GM18861 (cell line): ENCODE measurements around the gene COL5A3.
"Not testable (repeated sequence)": the region's sequence is repeated elsewhere in the genome, so short reads cannot be mapped to it uniquely, and the experiment has no call there.

Experiments
- ATAC-seq: cut with Tn5 transposase; IDR thresholded peaks from one replicate; pipeline ENCODE4 v1.9.1; 2021; ENCODE audit not compliant: unreplicated experiment

The COL5A3 gene

GRCh38 chr19:9972103-9972502 lies 38.2 kb downstream of the COL5A3 start:
- no peak for ATAC-seq

DNA sequence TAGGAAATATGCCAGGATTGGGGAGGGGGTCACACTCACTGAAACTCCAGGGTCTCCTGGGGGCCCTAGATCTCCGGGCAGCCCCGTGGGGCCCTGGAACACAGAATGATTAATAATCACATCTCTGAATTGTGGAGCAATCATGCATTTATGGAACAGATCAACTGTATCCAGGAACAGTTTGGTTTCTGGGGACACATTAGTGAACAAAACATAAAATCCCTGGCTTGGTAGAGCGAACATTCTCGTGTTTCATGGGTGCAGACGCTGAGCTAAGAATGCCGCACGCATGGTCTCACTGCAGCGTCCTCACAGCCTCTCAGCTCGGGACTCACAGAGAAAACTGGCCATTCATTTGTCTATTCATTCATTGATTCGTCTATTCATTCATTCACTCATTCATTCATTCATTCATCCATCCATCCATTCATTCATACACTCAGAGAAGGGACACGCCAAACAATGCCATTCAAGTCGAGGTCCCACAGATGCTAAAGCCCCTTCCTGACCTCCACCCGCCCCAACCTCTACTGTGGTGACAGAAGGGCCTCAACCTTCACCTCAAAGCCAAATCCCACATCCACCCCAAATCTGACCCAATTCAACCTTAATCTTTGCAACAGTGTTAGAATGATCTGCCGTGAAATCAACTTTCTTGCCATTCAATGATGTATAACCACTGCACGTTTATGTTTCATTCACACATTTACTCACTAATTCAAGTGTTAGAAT lies 39.0 kb downstream of the COL5A3 start:
- no peak for ATAC-seq

GRCh38 chr19:9970481-9970880 lies 39.8 kb downstream of the COL5A3 start:
- ATAC-seq: no peak

DNA sequence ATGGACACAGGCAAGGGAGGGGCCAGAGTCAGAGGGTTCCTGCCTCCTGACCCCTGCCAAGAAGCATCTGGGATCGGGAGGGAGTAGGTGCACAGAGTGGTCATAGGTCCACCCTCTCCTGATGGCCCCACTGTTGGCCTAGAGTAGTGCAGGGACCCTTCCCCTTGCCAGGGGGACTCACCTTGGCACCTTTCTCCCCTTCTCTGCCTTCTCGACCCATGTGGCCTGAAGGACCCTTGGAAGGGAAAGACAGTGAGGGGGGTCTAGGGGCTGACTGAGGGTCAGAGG lies 40.7 kb downstream of the COL5A3 start:
- ATAC-seq: no peak

GRCh38 chr19:9968820-9969687 lies 41.2 kb downstream of the COL5A3 start:
- no peak for ATAC-seq

GRCh38 chr19:9967326-9967725 lies 43.0 kb downstream of the COL5A3 start:
- ATAC-seq: no peak

DNA sequence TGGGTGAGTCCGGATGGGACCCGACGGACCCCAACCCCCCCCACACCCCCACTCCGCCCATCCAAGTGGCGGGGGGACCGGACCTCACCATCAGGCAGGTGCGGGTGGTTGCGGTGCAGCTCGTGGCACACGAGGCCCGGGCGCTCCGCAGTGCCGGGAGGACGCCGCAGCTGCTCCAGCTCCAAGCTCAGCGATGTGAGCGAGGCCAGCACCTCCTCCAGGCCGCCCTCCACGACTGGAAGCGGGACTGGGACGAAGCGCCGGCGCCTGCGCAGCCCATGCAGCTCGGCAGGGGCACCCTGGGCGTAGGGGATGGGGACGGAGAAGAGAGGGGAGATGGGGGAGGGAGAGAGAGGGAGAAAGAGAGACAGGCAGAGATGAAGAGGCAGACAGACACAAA lies 43.9 kb downstream of the COL5A3 start:
- no peak for ATAC-seq

- no peak for ATAC-seq
Observed at GRCh38 chr19:9966024-9966423, 44.3 kb downstream of the COL5A3 start.

GRCh38 chr19:9962623-9963290 lies 47.5 kb downstream of the COL5A3 start:
- ATAC-seq: no peak

DNA sequence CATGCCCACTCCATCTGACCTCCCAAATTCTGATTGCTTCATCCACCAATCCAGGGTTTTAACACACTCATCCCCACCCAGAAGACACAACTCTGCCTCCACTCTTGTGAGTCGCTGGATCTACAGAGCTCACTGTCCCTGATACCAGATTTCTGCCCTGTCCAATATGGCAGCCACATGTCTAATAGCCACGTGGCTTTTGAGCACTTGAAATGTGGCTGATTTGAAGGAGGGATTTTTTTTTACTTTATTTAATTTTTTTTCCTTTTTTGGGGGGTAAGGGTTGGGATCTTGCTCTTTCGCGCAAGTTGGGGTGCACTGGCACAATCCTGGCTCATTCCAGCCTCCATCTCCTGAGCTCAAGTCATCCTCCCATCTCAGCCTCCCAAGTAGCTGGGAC lies 49.2 kb downstream of the COL5A3 start:
- no peak for ATAC-seq

- no peak for ATAC-seq
Observed at GRCh38 chr19:9958379-9958821, 51.9 kb downstream of the COL5A3 start.

DNA sequence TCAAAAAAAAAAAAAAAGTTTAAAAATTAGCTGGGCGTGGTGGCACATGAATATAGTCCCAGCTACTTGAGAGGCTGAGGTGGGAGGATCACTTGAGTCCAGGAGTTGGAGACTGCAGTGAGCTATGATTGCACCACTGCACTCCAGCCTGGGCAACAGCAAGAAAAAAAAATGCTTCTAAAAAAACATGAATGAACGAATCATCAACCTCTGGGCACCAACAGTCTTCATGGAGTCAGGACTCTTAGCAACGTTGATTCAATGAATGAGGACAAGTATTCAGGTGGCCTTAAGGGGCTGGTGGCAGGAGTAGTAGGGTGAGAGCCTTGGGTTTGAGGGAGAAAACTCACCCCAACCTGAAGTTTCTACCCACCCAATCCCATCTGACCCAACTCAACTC lies 53.3 kb downstream of the COL5A3 start:
- no peak for ATAC-seq

- no peak for ATAC-seq
Observed at GRCh38 chr19:9953802-9954542, 56.3 kb downstream of the COL5A3 start.

DNA sequence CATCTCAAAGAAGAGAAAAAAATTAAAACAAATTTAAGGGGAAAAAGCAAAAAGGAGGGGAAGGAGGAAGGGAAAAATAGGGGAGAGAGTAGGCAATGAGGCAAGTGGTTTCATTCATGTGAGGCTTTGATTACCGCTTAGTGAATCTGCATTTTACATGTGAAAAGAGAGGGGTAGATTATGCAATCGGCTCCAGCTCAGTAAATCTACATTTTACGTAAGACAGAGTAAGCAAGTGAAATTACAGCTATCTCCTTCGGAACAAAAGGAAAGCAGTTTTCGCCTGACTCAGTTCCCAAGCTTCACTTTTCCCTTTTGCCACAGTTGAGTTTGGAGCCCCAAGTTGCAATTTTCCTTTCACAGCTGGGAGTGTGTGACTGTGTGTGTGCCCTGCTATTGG lies 58.0 kb downstream of the COL5A3 start:
- no peak for ATAC-seq

DNA sequence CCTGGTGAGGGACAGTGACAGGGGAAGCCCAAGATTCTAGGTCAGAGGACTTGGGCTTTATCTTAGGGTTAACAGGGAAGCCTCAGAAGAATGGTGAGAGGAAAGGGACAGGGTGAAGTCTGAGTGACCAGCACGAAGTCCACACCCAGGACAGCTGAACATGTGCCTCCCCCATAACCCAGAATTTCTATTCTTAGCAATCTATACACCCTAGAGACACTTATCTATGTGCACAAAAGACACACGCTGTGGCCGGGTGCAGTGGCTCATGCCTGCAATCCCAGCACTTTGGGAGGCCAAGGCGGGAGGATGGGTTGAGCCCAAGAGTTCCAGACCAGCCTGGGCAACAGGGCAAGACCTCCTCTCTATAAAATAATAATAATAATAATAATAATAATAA lies 62.9 kb downstream of the COL5A3 start:
- ATAC-seq: no peak

- not testable (repeated sequence) for ATAC-seq
Observed at GRCh38 chr19:9946528-9947125, 63.7 kb downstream of the COL5A3 start.

GRCh38 chr19:9945319-9945966 lies 64.9 kb downstream of the COL5A3 start:
- ATAC-seq: no peak

DNA sequence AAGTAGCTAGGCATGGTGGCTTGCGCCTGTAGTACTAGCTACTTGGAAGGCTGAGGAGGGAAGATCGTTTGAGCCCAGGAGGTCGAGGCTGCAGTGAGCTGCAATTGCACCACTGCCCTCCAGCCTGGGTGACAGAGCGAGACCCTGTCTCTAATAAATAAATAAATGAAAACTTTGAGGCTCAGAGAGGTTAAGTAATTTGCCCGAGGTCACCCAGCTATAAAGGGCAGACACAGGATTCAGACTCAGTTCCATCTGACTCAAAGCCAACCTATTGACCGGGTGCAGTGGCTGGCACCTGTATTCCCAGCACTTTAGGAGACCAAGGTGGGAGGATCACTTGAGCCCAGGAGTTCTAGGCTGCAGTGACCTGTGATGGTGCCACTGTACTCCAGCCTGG lies 66.6 kb downstream of the COL5A3 start:
- no peak for ATAC-seq

DNA sequence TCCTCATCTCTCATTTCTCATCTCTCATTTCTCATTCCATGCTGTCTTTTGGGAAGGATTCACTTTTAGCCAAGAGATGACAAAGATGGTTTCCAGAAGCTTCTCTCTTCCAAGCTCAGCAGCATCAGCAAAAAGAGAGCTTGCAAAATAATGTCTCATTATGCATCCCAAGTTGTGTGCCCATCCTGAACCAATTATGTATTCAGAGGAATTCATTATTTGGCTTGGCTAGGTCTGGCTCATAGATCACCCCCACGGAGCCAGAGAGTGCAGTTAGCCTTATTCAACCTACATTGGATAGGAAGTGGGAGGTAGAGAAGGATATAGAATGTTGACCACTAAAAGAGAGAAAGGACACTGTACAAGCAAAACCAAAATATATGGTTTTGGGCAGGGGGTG lies 68.6 kb downstream of the COL5A3 start:
- ATAC-seq: no peak

- no peak for ATAC-seq
Observed at GRCh38 chr19:9941231-9941630, 69.1 kb downstream of the COL5A3 start.
